Esophagus squamous epithelium (tissue), 5 donors: ENCODE data around the gene CDK5RAP2. TPM values are rescaled to one million over a fixed set of nuclear protein-coding genes. Genes with fewer than 3 reads are reported as not detected.

ENCODE experiments used
- DNase-seq: peaks from one replicate; lab custom pipeline; 2025; lab: John Stamatoyannopoulos, UW
- H3K27ac ChIP-seq, 4 donors: fragments of 200-600 bp; sonication (generic); one replicate each; pipeline ENCODE4 v1.5.1; 2016 to 2019; ENCODE audit warnings: mild to moderate bottlenecking in 1 of 4
- H3K27me3 ChIP-seq, 4 donors: fragments of 200-600 bp; sonication (generic); 1 replicate in 3 of 4; 2 replicates in 1 of 4; pipeline versions ENCODE4 v1.5.1 to v1.6.0; 2017 to 2021; ENCODE audit warnings: antibody characterized with exemption in 1 of 4
- H3K36me3 ChIP-seq, 3 donors: fragments of 200-600 bp; sonication (generic); one replicate each; pipeline ENCODE4 v1.5.1; 2016 to 2019
- H3K4me1 ChIP-seq, 3 donors: fragments of 200-600 bp; sonication (generic); one replicate each; pipeline ENCODE4 v1.5.1; 2017 to 2019
- H3K4me3 ChIP-seq, 4 donors: fragments of 200-600 bp; sonication (generic); 1 replicate in 3 of 4; 2 replicates in 1 of 4; pipeline ENCODE4 v1.5.1; 2016 to 2019; ENCODE audit warnings: mild to moderate bottlenecking in 2 of 4, moderate library complexity in 1 of 4
- H3K9me3 ChIP-seq, 3 donors: fragments of 200-600 bp; sonication (generic); one replicate each; pipeline ENCODE4 v1.5.1; 2016 to 2019
- CTCF ChIP-seq, 6 experiments: fragments of 450-650 bp in 4 of 6; fragments of 200-600 bp in 2 of 6; sonication (generic) in 2 of 6; IDR thresholded peaks; one replicate each; pipeline ENCODE4 v1.5.1; 2016 to 2019; ENCODE audit warnings: antibody characterized with exemption in 6 of 6, mild to moderate bottlenecking in 4 of 6, moderate library complexity in 4 of 6
- POLR2A ChIP-seq, 4 donors: fragments of 450-650 bp; IDR thresholded peaks; one replicate each; pipeline ENCODE4 v1.6.1; 2017; ENCODE audit warnings: antibody characterized with exemption in 4 of 4, mild to moderate bottlenecking in 4 of 4, moderate library complexity in 3 of 4
- WGBS, 2 donors: methylation state at CpG; one replicate each; pipeline ENCODE4 v1.1.5; 2018; 5-methylcytosine and 5-hydroxymethylcytosine counted together
- intact Hi-C: fragments of 100-400 bp; cut with DNase I; formaldehyde crosslinking; loops from one replicate; pipeline ENCODE4 v1.15.0; 2022
- total RNA-seq, 4 donors: library from RNA; depleted of rRNA; stranded (reverse); fragments of >200 nt; gene quantifications; one replicate each; pipeline ENCODE4 v1.1.0, GENCODE V29; 2016
- donor health status: DM: yes; HTN: yes; CAD: no.

Gene CDK5RAP2
- total RNA-seq, 4 donors from 2014 or later, result 23.2 to 41.2 (median 33.8) TPM

- TF ChIP-seq POLR2A (IDR thresholded peaks at IDR 0.05), result no peak
- TF ChIP-seq CTCF (IDR thresholded peaks at IDR 0.05), result no peak
- Histone ChIP-seq H3K4me3 (no peak overlapping the region), H3K9me3 (no peaks in the 10 kb centered on the region), H3K36me3 (peaks cover 14 to 100% (median 24%) of the 10 kb centered on the region in 3 donors), H3K27ac (peak overlapping the region in 3 of 4 donors; percentile 11 to 50 (median 41)), H3K4me1 (peaks cover 0 to 9% (median 3%) of the 10 kb centered on the region in 3 donors), H3K27me3 (no peaks in the 10 kb centered on the region)
- intact Hi-C loops, result no loop called here
- DNase-seq, result no peak
- 43 to 53% methylated on average over 3 of the region's 3 CpGs for WGBS, 2 donors
Observed at GRCh38 chr9:120403543-120403856, 176.5 kb downstream of the CDK5RAP2 start.

- DNase-seq, result no peak
- H3K27me3 ChIP-seq, result no peaks in the 10 kb centered on the region
- no peak for TF ChIP-seq POLR2A (IDR thresholded peaks at IDR 0.05)
- no peak for TF ChIP-seq CTCF (IDR thresholded peaks at IDR 0.05)
- 70 to 74% methylated on average over 7 of the region's 13 CpGs for WGBS, 2 donors
- peaks cover 0 to 9% (median 3%) of the 10 kb centered on the region in 3 donors for H3K4me1 ChIP-seq
- intact Hi-C loops, result no loop called here
- peak overlapping the region in 2 of 4 donors; percentile 11 to 50 for H3K27ac ChIP-seq
- H3K36me3 ChIP-seq, result peaks cover 12 to 100% (median 19%) of the 10 kb centered on the region in 3 donors
- no peak overlapping the region for H3K4me3 ChIP-seq
- H3K9me3 ChIP-seq, result no peaks in the 10 kb centered on the region
Observed at GRCh38 chr9:120402741-120403542, 177.0 kb downstream of the CDK5RAP2 start.

- Histone ChIP-seq H3K36me3 (peaks cover 12 to 100% (median 17%) of the 10 kb centered on the region in 3 donors), H3K4me3 (no peak overlapping the region), H3K4me1 (peaks cover 0 to 9% (median 3%) of the 10 kb centered on the region in 3 donors), H3K27me3 (no peaks in the 10 kb centered on the region), H3K9me3 (no peaks in the 10 kb centered on the region), H3K27ac (no peak overlapping the region)
- TF ChIP-seq POLR2A (IDR thresholded peaks at IDR 0.05) (no peak), CTCF (IDR thresholded peaks at IDR 0.05) (no peak)
- no peak for DNase-seq
- 78 to 100% methylated on average over 2 of the region's 2 CpGs for WGBS, 2 donors
- intact Hi-C loops, result no loop called here
Observed at GRCh38 chr9:120399940-120400339, 180.0 kb downstream of the CDK5RAP2 start.

GRCh38 chr9:120398286-120398685, 181.7 kb downstream of the CDK5RAP2 start:
- no peak overlapping the region for H3K4me3 ChIP-seq
- no peaks in the 10 kb centered on the region for H3K27me3 ChIP-seq
- no peak for DNase-seq
- no peak overlapping the region for H3K27ac ChIP-seq
- H3K36me3 ChIP-seq, result peaks cover 18 to 100% (median 21%) of the 10 kb centered on the region in 3 donors
- H3K4me1 ChIP-seq, result peaks cover 0 to 5% (median 0%) of the 10 kb centered on the region in 3 donors
- no peak for TF ChIP-seq POLR2A (IDR thresholded peaks at IDR 0.05)
- intact Hi-C loops, result no loop called here
- H3K9me3 ChIP-seq, result no peaks in the 10 kb centered on the region

- H3K4me3 ChIP-seq, result no peak overlapping the region
- no peak for TF ChIP-seq CTCF (IDR thresholded peaks at IDR 0.05)
- TF ChIP-seq POLR2A (IDR thresholded peaks at IDR 0.05), result no peak
- WGBS, 2 donors, result 82 to 100% methylated on average over 1 of the region's 1 CpG
- no peaks in the 10 kb centered on the region for H3K9me3 ChIP-seq
- H3K36me3 ChIP-seq, result peaks cover 25 to 100% (median 26%) of the 10 kb centered on the region in 3 donors
- H3K27ac ChIP-seq, result no peak overlapping the region
- intact Hi-C loops, result no loop called here
- no peak for DNase-seq
- H3K4me1 ChIP-seq, result no peaks in the 10 kb centered on the region
- no peaks in the 10 kb centered on the region for H3K27me3 ChIP-seq
Observed at GRCh38 chr9:120397453-120397852, 182.5 kb downstream of the CDK5RAP2 start.
